Naive thymus-derived CD8-positive, alpha-beta T cell (primary cell): ENCODE data around the gene NAGLU. TPM values are rescaled to one million over a fixed set of nuclear protein-coding genes. Genes with fewer than 3 reads are reported as not detected.
"Not testable (repeated sequence)": the region's sequence is repeated elsewhere in the genome, so short reads cannot be mapped to it uniquely, and the experiment has no call there.

Source experiments
- ATAC-seq, 2 donors: fragments of 150-1000 bp; cut with Tn5 transposase in 1 of 2; sonication (Bioruptor Pico), chemical (Tn5 transposase) in 1 of 2; 1 replicate in 1 of 2; 2 replicates in 1 of 2; pipeline ENCODE4 v1.10.0; 2021; ENCODE audit warnings: mild to moderate bottlenecking in 2 of 2, moderate library complexity in 2 of 2
- POLR2A ChIA-PET: fragments of 350-600 bp; sonication (Branson Sonifier 250); formaldehyde crosslinking; loops from one replicate; lab custom pipeline; 2021; ENCODE audit warnings: antibody characterized with exemption; lab: Charles Lee
- DNase-seq, 10 donors: peaks; one replicate each; pipeline versions ENCODE4 v3.0.0 to v3.0.0-alpha.2; 2020 to 2022
- H3K27ac Mint-ChIP-seq, 10 donors: one replicate each; pipeline ENCODE4 v1.8.0; 2020 to 2022; ENCODE audit warnings: mild to moderate bottlenecking in 10 of 10, mixed read lengths in 10 of 10, moderate library complexity in 4 of 10, inconsistent platforms in 1 of 10
- H3K27me3 Mint-ChIP-seq, 5 donors: one replicate each; pipeline ENCODE4 v1.8.0; 2021 to 2022; ENCODE audit warnings: mixed read lengths in 5 of 5
- H3K36me3 Mint-ChIP-seq, 3 donors: one replicate each; pipeline ENCODE4 v1.8.0; 2020 to 2022; ENCODE audit warnings: mixed read lengths in 3 of 3, mild to moderate bottlenecking in 2 of 3, inconsistent platforms in 1 of 3
- H3K4me1 Mint-ChIP-seq, 4 donors: one replicate each; pipeline ENCODE4 v1.8.0; 2021 to 2022; ENCODE audit warnings: mixed read lengths in 4 of 4
- H3K4me3 Mint-ChIP-seq, 10 donors: one replicate each; pipeline ENCODE4 v1.8.0; 2020 to 2022; ENCODE audit warnings: mild to moderate bottlenecking in 10 of 10, mixed read lengths in 10 of 10, moderate library complexity in 6 of 10, inconsistent platforms in 1 of 10
- H3K9me3 Mint-ChIP-seq, 9 donors: one replicate each; pipeline ENCODE4 v1.8.0; 2020 to 2022; ENCODE audit warnings: mixed read lengths in 9 of 9, mild to moderate bottlenecking in 3 of 9, inconsistent platforms in 1 of 9, moderate library complexity in 1 of 9
- polyA plus RNA-seq, 3 donors: library from polyadenylated mRNA; unstranded; fragments of 300-500 nt; fragmentation: Illumina TruSeq; gene quantifications; one replicate each; pipeline ENCODE4 v1.2.3, GENCODE V29; 2021
- total RNA-seq, 8 experiments: library from RNA in 2 of 8; stranded (reverse) in 2 of 8; gene quantifications; one replicate each; pipeline ENCODE4 v1.2.3 and lab custom pipeline; 2021 to 2026

NAGLU gene
- total and polyA plus RNA-seq, 5 experiments from 2014 or later: 8.0 to 28.5 (median 16.2) TPM

GRCh38 chr17:42537826-42538451, 1.9 kb downstream of the NAGLU start:
- Mint-ChIP-seq H3K27ac (peak overlapping the region in 8 of 10 donors; percentile 15 to 78 (median 55)), H3K4me1 (peaks cover 23 to 61% (median 49%) of the 10 kb centered on the region in 4 donors), H3K36me3 (peaks cover 0 to 5% (median 0%) of the 10 kb centered on the region in 3 donors), H3K9me3 (no peaks in the 10 kb centered on the region), H3K27me3 (no peaks in the 10 kb centered on the region), H3K4me3 (peak overlapping the region; percentile 59 to 86 (median 72))
- POLR2A ChIA-PET: interaction anchor here (1.3 to 4.4 kb wide), 4 partner anchors 10 to 29 kb away, joined by 3 to 19 read pairs (median 14); partner anchors contain the start of gene MLX
- DNase-seq: no peak
- ATAC-seq: no peak

- H3K4me3 Mint-ChIP-seq: no peak overlapping the region
- H3K36me3 Mint-ChIP-seq: peaks cover 0 to 5% (median 0%) of the 10 kb centered on the region in 3 donors
- peaks cover 23 to 59% (median 50%) of the 10 kb centered on the region in 4 donors for H3K4me1 Mint-ChIP-seq
- no peaks in the 10 kb centered on the region for H3K27me3 Mint-ChIP-seq
- H3K27ac Mint-ChIP-seq: peak overlapping the region in 2 of 10 donors; percentile 15 to 78
- H3K9me3 Mint-ChIP-seq: no peaks in the 10 kb centered on the region
- ATAC-seq: no peak
- POLR2A ChIA-PET: interaction anchor here (1.3 to 2.9 kb wide), 2 partner anchors 9 to 16 kb away, joined by 3 to 16 read pairs; no protein-coding TSS in a partner anchor
- no peak for DNase-seq
Measured at GRCh38 chr17:42538482-42538881, 2.4 kb downstream of the NAGLU start.

GRCh38 chr17:42540558-42540957, 4.5 kb downstream of the NAGLU start:
- ATAC-seq: peak; percentile 12 to 26

GRCh38 chr17:42541041-42541833, 5.2 kb downstream of the NAGLU start:
- no peaks in the 10 kb centered on the region for H3K27me3 Mint-ChIP-seq
- POLR2A ChIA-PET: interaction anchor here (0.9 to 3.0 kb wide), 5 partner anchors 10 to 219 kb away, joined by 3 to 16 read pairs (median 6); partner anchors contain the start of genes MLX and PSMC3IP

More at GRCh38 chr17:42540558-42540957, 4.5 kb downstream of the NAGLU start:
- H3K4me3 Mint-ChIP-seq: peak overlapping the region; percentile 50 to 78 (median 70)
- H3K9me3 Mint-ChIP-seq, H3K27me3 Mint-ChIP-seq, DNase-seq, H3K36me3 Mint-ChIP-seq: not testable (repeated sequence)
- H3K27ac Mint-ChIP-seq: peak overlapping the region; percentile 60 to 92 (median 72)
- POLR2A ChIA-PET: interaction anchor here (0.7 to 3.0 kb wide), 6 partner anchors 10 to 218 kb away, joined by 3 to 16 read pairs (median 5); partner anchors contain the start of genes MLX and PSMC3IP
- H3K4me1 Mint-ChIP-seq: peaks cover 18 to 56% (median 44%) of the 10 kb centered on the region in 4 donors

GRCh38 chr17:42543190-42544079, 7.4 kb downstream of the NAGLU start:
- no peak for DNase-seq
- Mint-ChIP-seq H3K9me3 (no peaks in the 10 kb centered on the region), H3K27me3 (no peaks in the 10 kb centered on the region), H3K36me3 (peaks cover 0 to 5% (median 0%) of the 10 kb centered on the region in 3 donors), H3K27ac (no peak overlapping the region), H3K4me1 (peaks cover 12 to 34% (median 29%) of the 10 kb centered on the region in 4 donors), H3K4me3 (no peak overlapping the region)
- ATAC-seq: no peak
- POLR2A ChIA-PET: interaction anchor here (3.0 kb wide), 1 partner anchor 13 kb away, joined by 16 read pairs; no protein-coding TSS in a partner anchor

More at GRCh38 chr17:42541041-42541833, 5.2 kb downstream of the NAGLU start:
- H3K27ac Mint-ChIP-seq: peak overlapping the region; percentile 63 to 92 (median 72)
- H3K4me1 Mint-ChIP-seq: peaks cover 16 to 51% (median 41%) of the 10 kb centered on the region in 4 donors
- DNase-seq: peak in 7 of 10 donors; percentile 39 to 76 (median 58)
- H3K9me3 Mint-ChIP-seq: no peaks in the 10 kb centered on the region
- peak; percentile 59 to 74 for ATAC-seq
- H3K36me3 Mint-ChIP-seq: peaks cover 0 to 5% (median 0%) of the 10 kb centered on the region in 3 donors
- H3K4me3 Mint-ChIP-seq: peak overlapping the region; percentile 50 to 78 (median 70)

GRCh38 chr17:42544874-42545283, 8.8 kb downstream of the NAGLU start:
- no peaks in the 10 kb centered on the region for H3K27me3 Mint-ChIP-seq

GRCh38 chr17:42545755-42546505, 9.9 kb downstream of the NAGLU start:
- H3K36me3 Mint-ChIP-seq, POLR2A ChIA-PET, ATAC-seq, H3K9me3 Mint-ChIP-seq, H3K4me3 Mint-ChIP-seq, DNase-seq, H3K27me3 Mint-ChIP-seq: not testable (repeated sequence)
- Mint-ChIP-seq H3K4me1 (peaks cover 12 to 31% (median 23%) of the 10 kb centered on the region in 4 donors), H3K27ac (peak overlapping the region in 1 of 10 donors; percentile 27)

More at GRCh38 chr17:42544874-42545283, 8.8 kb downstream of the NAGLU start:
- ATAC-seq (no peak), DNase-seq (no peak)
- Mint-ChIP-seq H3K36me3 (no peaks in the 10 kb centered on the region), H3K9me3 (no peaks in the 10 kb centered on the region), H3K27ac (peak overlapping the region in 1 of 10 donors; percentile 38), H3K4me1 (peaks cover 14 to 36% (median 29%) of the 10 kb centered on the region in 4 donors), H3K4me3 (no peak overlapping the region)
- POLR2A ChIA-PET: no interaction called here

- Mint-ChIP-seq H3K27me3 (no peaks in the 10 kb centered on the region), H3K36me3 (peaks cover 0 to 2% (median 0%) of the 10 kb centered on the region in 3 donors), H3K4me1 (peaks cover 8 to 26% (median 18%) of the 10 kb centered on the region in 4 donors), H3K27ac (no peak overlapping the region), H3K9me3 (no peaks in the 10 kb centered on the region), H3K4me3 (peak overlapping the region in 2 of 10 donors; percentile 14 to 24)
- POLR2A ChIA-PET: interaction anchor here (1.4 to 2.9 kb wide), 4 partner anchors 10 to 158 kb away, joined by 4 to 16 read pairs (median 6); partner anchors contain the start of genes COASY, MLX, NAGLU and STAT3
- ATAC-seq (no peak), DNase-seq (no peak)
Measured at GRCh38 chr17:42547001-42547461, 11.0 kb downstream of the NAGLU start.

- Mint-ChIP-seq H3K4me1 (peaks cover 10 to 32% (median 19%) of the 10 kb centered on the region in 4 donors), H3K27ac (no peak overlapping the region), H3K9me3 (no peaks in the 10 kb centered on the region), H3K27me3 (no peaks in the 10 kb centered on the region), H3K4me3 (peak overlapping the region in 1 of 10 donors; percentile 56), H3K36me3 (peaks cover 0 to 2% (median 0%) of the 10 kb centered on the region in 3 donors)
- ATAC-seq (no peak), DNase-seq (no peak)
- POLR2A ChIA-PET: interaction anchor here (0.6 to 2.9 kb wide), 10 partner anchors 10 to 159 kb away, joined by 3 to 16 read pairs (median 4); partner anchors contain the start of genes COASY, MLX, NAGLU and STAT3
Measured at GRCh38 chr17:42547698-42548069, 11.6 kb downstream of the NAGLU start.

GRCh38 chr17:42548070-42548837, 12.2 kb downstream of the NAGLU start:
- Mint-ChIP-seq H3K27ac (peak overlapping the region in 3 of 10 donors; percentile 6 to 34 (median 7)), H3K4me1 (peaks cover 9 to 32% (median 21%) of the 10 kb centered on the region in 4 donors), H3K9me3 (no peaks in the 10 kb centered on the region), H3K27me3 (no peaks in the 10 kb centered on the region), H3K4me3 (peak overlapping the region; percentile 33 to 72 (median 50)), H3K36me3 (peaks cover 0 to 2% (median 0%) of the 10 kb centered on the region in 3 donors)
- DNase-seq (peak; percentile 42 to 87 (median 74)), ATAC-seq (peak; percentile 90 to 97)
- POLR2A ChIA-PET: interaction anchor here (0.6 to 2.9 kb wide), 11 partner anchors 11 to 160 kb away, joined by 3 to 16 read pairs (median 4); partner anchors contain the start of genes MLX, NAGLU, PSMC3IP and STAT3
